IPS-NIHi11 (cell line): ENCODE results near the gene UBE2C.
"Not testable (repeated sequence)": the region's sequence is repeated elsewhere in the genome, so short reads cannot be mapped to it uniquely, and the experiment has no call there.

ENCODE experiments used
- DNase-seq: peaks from one replicate; pipeline ENCODE4 v3.0.0; 2012; ENCODE audit warnings: mixed read lengths, low spot score

Gene UBE2C

GRCh38 chr20:45812157-45813005 is at the start of gene UBE2C:
Gene UBE2C (plus strand): TSS chr20:45812644. CDS start chr20:45812696, 52 bp downstream.
- peak; percentile 99 for DNase-seq

- not testable (repeated sequence) for DNase-seq
Measured at GRCh38 chr20:45764618-45765282, 47.7 kb upstream of the UBE2C start.

- no peak for DNase-seq
Measured at GRCh38 chr20:45765307-45765875, 47.1 kb upstream of the UBE2C start.

GRCh38 chr20:45765980-45766379 is 46.5 kb upstream of the UBE2C start:
- DNase-seq, result no peak

DNA sequence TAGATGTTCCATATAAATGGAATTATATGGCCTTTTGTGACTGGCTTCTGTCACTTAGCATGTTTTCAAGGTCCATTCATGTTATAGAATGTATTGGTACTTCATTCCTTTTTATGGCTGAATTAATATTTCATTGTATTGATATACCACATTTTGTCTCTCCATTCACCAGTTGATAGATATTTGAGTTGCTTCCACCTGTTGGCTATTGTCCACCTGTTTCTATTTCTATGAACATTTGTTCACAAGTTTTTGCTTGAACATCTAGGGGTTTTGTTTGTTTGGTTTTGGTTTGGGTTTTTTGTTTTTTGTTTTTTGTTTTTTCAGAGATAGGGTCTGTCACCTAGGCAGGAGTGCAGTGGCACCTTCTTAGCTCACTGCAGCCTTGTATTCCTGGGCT is 44.0 kb upstream of the UBE2C start:
- no peak for DNase-seq

DNA sequence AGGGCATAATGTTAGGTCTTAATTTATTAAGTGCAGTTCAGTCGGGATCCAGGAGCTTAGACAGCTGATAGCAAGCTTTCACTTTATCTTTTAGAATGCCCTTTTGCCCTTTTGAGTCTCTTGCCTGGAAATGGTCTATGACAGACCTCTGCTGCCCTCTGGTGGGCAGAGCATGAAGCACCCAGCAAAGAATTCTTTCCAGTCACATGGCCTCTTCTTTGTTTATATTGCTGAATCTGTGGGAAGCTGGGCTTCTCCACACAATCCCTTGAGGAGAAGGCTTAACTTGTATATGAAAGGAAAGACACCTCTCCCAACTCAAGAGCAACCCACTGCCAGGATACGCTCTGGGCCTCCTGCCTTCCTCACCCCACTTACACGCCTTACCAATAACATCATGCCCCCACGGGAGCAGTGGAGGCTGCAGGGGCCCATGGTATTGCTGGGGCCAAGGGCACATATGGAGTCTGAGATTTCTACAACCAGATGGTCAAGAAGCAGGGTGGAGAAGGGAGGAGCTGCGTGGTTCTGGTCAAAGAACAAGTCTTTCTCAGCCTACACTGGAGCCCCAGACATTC is 41.2 kb upstream of the UBE2C start:
- DNase-seq, result peak; percentile 85

- DNase-seq, result no peak
Measured at GRCh38 chr20:45772693-45773092, 39.8 kb upstream of the UBE2C start.

- DNase-seq, result no peak
Measured at GRCh38 chr20:45774945-45775344, 37.5 kb upstream of the UBE2C start.

GRCh38 chr20:45775411-45775810 is 37.0 kb upstream of the UBE2C start:
- no peak for DNase-seq

DNA sequence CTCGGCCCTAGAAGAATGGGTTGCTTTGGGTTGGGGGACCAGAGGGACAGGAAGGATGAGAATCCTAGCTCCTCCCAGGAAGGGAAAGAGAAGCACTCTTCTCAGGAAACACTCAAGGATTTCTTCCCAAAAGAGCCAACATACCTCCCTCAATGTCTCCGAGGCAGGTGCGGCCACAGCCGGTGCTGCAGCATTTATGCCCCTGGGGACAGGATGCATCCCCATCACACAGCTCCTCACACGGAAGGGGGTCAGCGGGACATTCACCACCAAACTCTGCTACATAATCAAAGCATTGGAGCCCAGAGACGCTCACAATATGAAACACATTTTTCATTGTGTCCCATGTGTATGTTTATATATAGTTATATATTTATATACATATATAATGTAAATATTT is 35.5 kb upstream of the UBE2C start:
- DNase-seq, result no peak

- no peak for DNase-seq
Measured at GRCh38 chr20:45779011-45779915, 33.2 kb upstream of the UBE2C start.

GRCh38 chr20:45780159-45780558 is 32.3 kb upstream of the UBE2C start:
- DNase-seq, result no peak

DNA sequence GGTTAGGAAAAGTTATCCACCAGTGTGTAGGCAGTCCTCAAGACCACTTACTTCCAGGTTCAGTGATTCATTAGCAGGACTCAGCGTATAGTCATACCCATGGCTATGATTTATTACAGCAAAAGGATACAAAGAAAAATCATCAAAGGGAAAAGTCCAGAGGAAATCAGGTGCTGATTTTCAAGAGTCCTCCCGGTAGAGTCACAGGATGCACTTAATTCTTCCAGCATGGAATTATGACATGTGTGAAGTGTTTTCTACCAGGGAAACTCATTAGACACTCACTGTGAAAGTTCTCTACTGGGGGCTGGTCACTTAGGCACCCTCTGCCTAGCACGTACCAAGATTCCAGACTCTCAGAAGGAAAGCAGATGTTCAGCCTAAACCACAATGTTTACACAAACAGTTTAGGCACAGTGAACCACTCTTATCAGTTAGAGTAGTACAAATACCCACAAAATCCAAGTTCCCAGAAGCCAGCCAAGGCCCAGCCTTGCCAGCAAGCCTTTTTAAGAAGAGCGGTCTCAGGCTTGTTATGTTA is 31.0 kb upstream of the UBE2C start:
- no peak for DNase-seq

GRCh38 chr20:45782890-45783289 is 29.6 kb upstream of the UBE2C start:
- DNase-seq, result no peak

GRCh38 chr20:45783656-45784294 is 28.7 kb upstream of the UBE2C start:
- no peak for DNase-seq

DNA sequence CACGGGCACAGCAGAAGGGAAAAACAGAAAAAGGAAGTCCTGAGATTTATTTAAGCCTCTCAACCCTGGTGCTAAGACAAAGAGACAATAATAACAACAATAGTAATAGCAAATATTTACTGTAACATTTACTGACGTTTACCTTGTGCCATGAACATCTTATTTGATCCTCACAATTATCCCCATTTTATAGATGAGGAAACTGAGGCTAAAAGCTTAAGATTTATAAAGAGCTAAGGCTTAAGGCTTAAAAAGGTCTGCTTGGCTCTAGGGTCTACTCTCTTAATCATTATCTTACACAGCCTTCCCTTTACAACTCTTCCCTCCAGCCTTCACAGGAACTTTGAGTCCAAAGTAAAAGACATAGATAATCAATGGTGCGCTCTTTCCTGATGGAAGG is 24.1 kb upstream of the UBE2C start:
- DNase-seq, result no peak

DNA sequence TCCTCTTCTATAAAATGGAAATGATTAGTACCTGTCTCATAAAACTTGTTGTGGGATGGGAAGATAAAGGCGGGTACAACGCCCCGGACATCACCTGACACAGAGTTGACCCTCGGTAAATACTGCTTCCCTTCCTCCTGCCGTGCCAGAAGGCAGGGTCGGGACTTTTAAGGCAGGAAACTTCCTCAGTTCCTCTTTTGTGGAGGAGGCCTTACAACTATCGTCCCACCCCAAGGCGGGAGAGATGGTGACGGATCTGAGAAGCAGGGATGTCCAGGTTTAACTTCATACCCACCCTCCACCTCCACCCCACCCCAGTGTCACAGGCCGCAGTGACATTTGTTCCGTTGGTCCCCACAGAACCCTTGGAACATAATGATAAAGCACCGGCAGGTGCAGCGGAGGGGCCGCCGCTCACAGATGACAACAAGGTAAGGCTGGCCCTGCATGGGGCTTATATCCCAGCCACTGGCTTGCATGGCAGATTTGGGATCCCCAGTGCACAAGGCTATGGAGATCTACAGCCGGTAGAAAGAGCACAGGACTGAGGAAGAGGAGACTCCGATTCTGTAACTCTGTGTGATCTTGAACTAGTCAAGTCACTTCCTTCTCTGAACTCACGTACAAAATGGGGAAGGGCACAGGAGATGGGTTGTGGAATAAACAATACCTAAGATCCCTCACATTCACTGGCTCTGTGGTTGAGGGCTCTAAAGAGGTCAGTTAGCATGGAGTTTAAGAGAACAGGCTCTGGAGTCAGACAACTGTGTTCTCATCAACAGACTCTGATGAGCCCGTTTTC is 19.9 kb upstream of the UBE2C start:
- DNase-seq, result no peak

GRCh38 chr20:45796337-45797065 is 15.9 kb upstream of the UBE2C start:
- DNase-seq, result no peak

DNA sequence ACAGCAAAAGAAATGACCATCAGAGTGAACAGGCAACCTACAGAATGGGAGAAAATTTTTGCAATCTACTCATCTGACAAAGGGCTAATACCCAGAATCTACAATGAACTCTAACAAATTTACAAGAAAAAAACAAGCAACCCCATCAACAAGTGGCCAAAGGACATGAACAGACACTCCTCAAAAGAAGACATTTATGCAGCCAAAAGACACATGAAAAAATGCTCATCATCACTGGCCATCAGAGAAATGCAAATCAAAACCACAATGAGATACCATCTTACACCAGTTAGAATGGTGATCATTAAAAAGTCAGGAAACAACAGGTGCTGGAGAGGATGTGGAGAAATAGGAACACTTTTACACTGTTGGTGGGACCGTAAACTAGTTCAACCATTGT is 14.9 kb upstream of the UBE2C start:
- not testable (repeated sequence) for DNase-seq
